CD4-positive, alpha-beta memory T cell (primary cell): Measurements from ENCODE around the gene RNF121. TPM values are rescaled to one million over a fixed set of nuclear protein-coding genes. Genes with fewer than 3 reads are reported as not detected.
"Not testable (repeated sequence)": the region's sequence is repeated elsewhere in the genome, so short reads cannot be mapped to it uniquely, and the experiment has no call there.

ENCODE experiments used
- CTCF ChIA-PET: fragments of 350-600 bp; sonication (Branson Sonifier 250); formaldehyde crosslinking; loops from one replicate; lab custom pipeline; 2021; ENCODE audit warnings: inconsistent platforms; ENCODE audit not compliant: partially characterized antibody; lab: Charles Lee
- POLR2A ChIA-PET: fragments of 350-600 bp; sonication (Branson Sonifier 250); formaldehyde crosslinking; loops from one replicate; lab custom pipeline; 2021; ENCODE audit not compliant: partially characterized antibody; lab: Charles Lee
- DNase-seq, 5 donors: peaks; one replicate each; pipeline versions ENCODE4 v3.0.0 to v3.0.0-alpha.2; 2020 to 2022; ENCODE audit warnings: mixed read lengths in 1 of 5
- H3K27ac ChIP-seq: one replicate; pipeline ENCODE4 v1.7.0; 2013; ENCODE audit warnings: low read depth, low read length
- H3K27me3 ChIP-seq: 2 replicates; pipeline ENCODE4 v1.7.0; 2013; ENCODE audit warnings: mild to moderate bottlenecking, low read length, moderate library complexity; ENCODE audit not compliant: insufficient read depth
- H3K36me3 ChIP-seq: 2 replicates; pipeline ENCODE4 v1.7.0; 2013; ENCODE audit warnings: mild to moderate bottlenecking, low read length, moderate library complexity; ENCODE audit not compliant: insufficient read depth
- H3K4me1 ChIP-seq: 2 replicates; pipeline ENCODE4 v1.7.0; 2013; ENCODE audit warnings: mild to moderate bottlenecking, low read length, moderate library complexity; ENCODE audit not compliant: insufficient read depth
- H3K4me3 ChIP-seq, 2 donors: one replicate each; pipeline ENCODE4 v1.7.0; 2013; ENCODE audit warnings: low read length in 2 of 2, mild to moderate bottlenecking in 1 of 2
- H3K9me3 ChIP-seq, 2 donors: one replicate each; pipeline ENCODE4 v1.7.0; 2013; ENCODE audit warnings: low read length in 2 of 2, control low read depth in 1 of 2; ENCODE audit not compliant: control insufficient read depth in 1 of 2
- H3K27ac Mint-ChIP-seq, 7 donors: one replicate each; pipeline ENCODE4 v1.8.0; 2020 to 2021; ENCODE audit warnings: mixed read lengths in 7 of 7, mild to moderate bottlenecking in 6 of 7, inconsistent platforms in 3 of 7, moderate library complexity in 3 of 7
- H3K27me3 Mint-ChIP-seq, 2 donors: one replicate each; pipeline ENCODE4 v1.8.0; 2020 to 2021; ENCODE audit warnings: mixed read lengths in 2 of 2
- H3K36me3 Mint-ChIP-seq, 2 donors: one replicate each; pipeline ENCODE4 v1.8.0; 2020 to 2021; ENCODE audit warnings: mixed read lengths in 2 of 2, inconsistent platforms in 1 of 2, mild to moderate bottlenecking in 1 of 2
- H3K4me1 Mint-ChIP-seq, 4 donors: one replicate each; pipeline ENCODE4 v1.8.0; 2020 to 2021; ENCODE audit warnings: mixed read lengths in 4 of 4, mild to moderate bottlenecking in 1 of 4
- H3K4me3 Mint-ChIP-seq, 8 donors: one replicate each; pipeline ENCODE4 v1.8.0; 2020 to 2021; ENCODE audit warnings: mixed read lengths in 8 of 8, mild to moderate bottlenecking in 7 of 8, moderate library complexity in 6 of 8, inconsistent platforms in 3 of 8
- H3K9me3 Mint-ChIP-seq, 8 donors: one replicate each; pipeline ENCODE4 v1.8.0; 2020 to 2021; ENCODE audit warnings: mixed read lengths in 8 of 8, mild to moderate bottlenecking in 5 of 8, inconsistent platforms in 3 of 8, moderate library complexity in 1 of 8
- intact Hi-C: fragments of 100-400 bp; cut with micrococcal nuclease; formaldehyde crosslinking; loops from one replicate; pipeline ENCODE4 v1.15.1; 2023
- polyA plus RNA-seq, 2 donors: library from polyadenylated mRNA; unstranded; fragments of 300-500 nt; fragmentation: Illumina TruSeq; gene quantifications; one replicate each; pipeline ENCODE4 v1.2.3, GENCODE V29; 2021
- total RNA-seq, 2 experiments: library from RNA; stranded (reverse); gene quantifications; one replicate each; pipeline ENCODE4 v1.2.3, GENCODE V29; 2021

RNF121 gene
- total and polyA plus RNA-seq, 4 experiments from 2014 or later: 7.5 to 33.0 (median 18.1) TPM

- peaks cover 44 to 67% of the 10 kb centered on the region in 2 donors for H3K36me3 Mint-ChIP-seq
- DNase-seq, H3K4me1 ChIP-seq, H3K27me3 ChIP-seq, H3K4me1 Mint-ChIP-seq, H3K4me3 ChIP-seq, intact Hi-C loops, POLR2A ChIA-PET, H3K9me3 ChIP-seq, H3K27me3 Mint-ChIP-seq, H3K27ac Mint-ChIP-seq, CTCF ChIA-PET, H3K9me3 Mint-ChIP-seq, H3K4me3 Mint-ChIP-seq, H3K27ac ChIP-seq: not testable (repeated sequence)
- H3K36me3 ChIP-seq: peaks cover 16% of the 10 kb centered on the region
These were observed 18.1 kb upstream of the RNF121 start for GRCh38 chr11:71910775-71911174.

GRCh38 chr11:71911321-71911985 lies 17.4 kb upstream of the RNF121 start:
- H3K4me1 Mint-ChIP-seq, H3K27me3 ChIP-seq, H3K4me1 ChIP-seq, H3K27me3 Mint-ChIP-seq, CTCF ChIA-PET, H3K9me3 ChIP-seq, H3K4me3 ChIP-seq, H3K4me3 Mint-ChIP-seq, H3K9me3 Mint-ChIP-seq, intact Hi-C loops, H3K27ac ChIP-seq, POLR2A ChIA-PET: not testable (repeated sequence)
- H3K36me3 ChIP-seq: peaks cover 23% of the 10 kb centered on the region
- DNase-seq: peak in 2 of 5 donors; percentile 9 to 47
- peaks cover 51 to 69% of the 10 kb centered on the region in 2 donors for H3K36me3 Mint-ChIP-seq
- H3K27ac Mint-ChIP-seq: peak overlapping the region in 1 of 7 donors; percentile 45

GRCh38 chr11:71911986-71912340 lies 16.9 kb upstream of the RNF121 start:
- H3K27ac ChIP-seq, POLR2A ChIA-PET, H3K4me1 ChIP-seq, H3K4me1 Mint-ChIP-seq, intact Hi-C loops, H3K9me3 ChIP-seq, H3K27me3 ChIP-seq, CTCF ChIA-PET, H3K4me3 Mint-ChIP-seq, DNase-seq, H3K4me3 ChIP-seq, H3K9me3 Mint-ChIP-seq, H3K27me3 Mint-ChIP-seq: not testable (repeated sequence)
- H3K36me3 ChIP-seq: peaks cover 23% of the 10 kb centered on the region
- Mint-ChIP-seq H3K36me3 (peaks cover 54 to 67% of the 10 kb centered on the region in 2 donors), H3K27ac (peak overlapping the region in 1 of 7 donors; percentile 45)

- Histone ChIP-seq H3K4me1 (no peaks in the 10 kb centered on the region), H3K36me3 (peaks cover 23% of the 10 kb centered on the region), H3K27me3 (no peaks in the 10 kb centered on the region), H3K27ac (no peak overlapping the region), H3K4me3 (no peak overlapping the region), H3K9me3 (no peaks in the 10 kb centered on the region)
- Mint-ChIP-seq H3K27me3 (no peaks in the 10 kb centered on the region), H3K9me3 (no peaks in the 10 kb centered on the region), H3K27ac (no peak overlapping the region), H3K36me3 (peaks cover 60 to 70% of the 10 kb centered on the region in 2 donors), H3K4me1 (peaks cover 0 to 2% (median 0%) of the 10 kb centered on the region in 4 donors), H3K4me3 (no peak overlapping the region)
- POLR2A ChIA-PET: no interaction called here
- no peak for DNase-seq
- intact Hi-C loops: no loop called here
- CTCF ChIA-PET: interaction anchor here (1.0 kb wide), 1 partner anchor 230 kb away, joined by 3 read pairs; no protein-coding TSS in a partner anchor
These were observed 14.9 kb upstream of the RNF121 start for GRCh38 chr11:71913756-71914526.

- H3K36me3 ChIP-seq: peaks cover 23% of the 10 kb centered on the region
These were observed 14.1 kb upstream of the RNF121 start for GRCh38 chr11:71914617-71915189.

GRCh38 chr11:71917646-71918140 lies 11.2 kb upstream of the RNF121 start:
- peaks cover 45 to 55% of the 10 kb centered on the region in 2 donors for H3K36me3 Mint-ChIP-seq
- no peaks in the 10 kb centered on the region for H3K9me3 Mint-ChIP-seq
- no peak for DNase-seq
- Histone ChIP-seq H3K9me3 (no peaks in the 10 kb centered on the region), H3K4me1 (no peaks in the 10 kb centered on the region), H3K27me3 (no peaks in the 10 kb centered on the region), H3K4me3 (no peak overlapping the region), H3K36me3 (peaks cover 23% of the 10 kb centered on the region), H3K27ac (no peak overlapping the region)
- no peak overlapping the region for H3K27ac Mint-ChIP-seq
- ChIA-PET CTCF (no interaction called here), POLR2A (no interaction called here)
- H3K4me3 Mint-ChIP-seq: no peak overlapping the region
- intact Hi-C loops: no loop called here
- peaks cover 0 to 2% (median 0%) of the 10 kb centered on the region in 4 donors for H3K4me1 Mint-ChIP-seq
- H3K27me3 Mint-ChIP-seq: no peaks in the 10 kb centered on the region

More at GRCh38 chr11:71914617-71915189, 14.1 kb upstream of the RNF121 start:
- Histone ChIP-seq H3K9me3 (no peaks in the 10 kb centered on the region), H3K4me1 (no peaks in the 10 kb centered on the region), H3K4me3 (no peak overlapping the region), H3K27ac (no peak overlapping the region), H3K27me3 (no peaks in the 10 kb centered on the region)
- POLR2A ChIA-PET: no interaction called here
- Mint-ChIP-seq H3K36me3 (peaks cover 61 to 72% of the 10 kb centered on the region in 2 donors), H3K9me3 (no peaks in the 10 kb centered on the region), H3K27me3 (no peaks in the 10 kb centered on the region), H3K27ac (no peak overlapping the region), H3K4me1 (peaks cover 0 to 2% (median 0%) of the 10 kb centered on the region in 4 donors), H3K4me3 (no peak overlapping the region)
- no peak for DNase-seq
- CTCF ChIA-PET: no interaction called here
- intact Hi-C loops: no loop called here
